GM18498 (cell line): ENCODE measurements around the gene SLC25A22.

Experiments
- ATAC-seq: cut with Tn5 transposase; IDR thresholded peaks from one replicate; pipeline ENCODE4 v1.9.1; 2021; ENCODE audit warnings: mild to moderate bottlenecking, moderate library complexity; ENCODE audit not compliant: unreplicated experiment

Gene SLC25A22

DNA sequence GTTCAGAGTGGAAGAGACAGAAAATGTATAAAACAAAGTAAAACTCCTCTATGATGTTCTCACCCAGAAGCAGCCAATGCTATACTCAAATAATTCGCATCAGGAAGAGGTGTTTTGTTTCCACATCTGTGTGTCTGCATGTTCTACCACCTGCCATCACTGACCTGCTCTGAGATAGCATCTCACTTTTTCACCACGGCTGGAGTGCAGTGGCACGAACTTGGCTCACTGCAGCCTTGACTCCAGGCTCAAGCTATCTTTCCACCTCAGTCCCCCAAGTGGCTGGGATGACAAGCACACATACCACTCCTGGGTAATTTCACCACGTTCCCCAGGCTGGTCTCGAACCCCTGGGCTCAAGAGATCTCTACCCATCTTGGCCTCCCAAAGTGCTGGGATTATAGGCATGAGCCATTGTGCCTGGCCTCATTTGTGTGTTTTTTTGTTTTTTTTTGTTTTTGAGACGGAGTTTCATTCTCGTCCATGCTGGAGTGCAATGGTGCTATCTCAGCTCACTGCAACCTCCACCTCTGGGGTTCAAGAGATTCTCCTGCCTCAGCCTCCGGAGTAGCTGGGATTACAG lies 36.5 kb downstream of the SLC25A22 start:
- ATAC-seq: no peak

- ATAC-seq: no peak
Measured at GRCh38 chr11:760236-760635, 37.8 kb downstream of the SLC25A22 start.

GRCh38 chr11:749731-750130 lies 48.4 kb downstream of the SLC25A22 start:
- ATAC-seq: no peak

- ATAC-seq: peak; percentile 11
Measured at GRCh38 chr11:748007-748359, 50.1 kb downstream of the SLC25A22 start.

- ATAC-seq: peak; percentile 91
Measured at GRCh38 chr11:747158-748006, 50.7 kb downstream of the SLC25A22 start, which contains the start of gene TALDO1. TALDO1 (plus strand) TSS chr11:747464; CDS start chr11:747482, 18 bp downstream.

DNA sequence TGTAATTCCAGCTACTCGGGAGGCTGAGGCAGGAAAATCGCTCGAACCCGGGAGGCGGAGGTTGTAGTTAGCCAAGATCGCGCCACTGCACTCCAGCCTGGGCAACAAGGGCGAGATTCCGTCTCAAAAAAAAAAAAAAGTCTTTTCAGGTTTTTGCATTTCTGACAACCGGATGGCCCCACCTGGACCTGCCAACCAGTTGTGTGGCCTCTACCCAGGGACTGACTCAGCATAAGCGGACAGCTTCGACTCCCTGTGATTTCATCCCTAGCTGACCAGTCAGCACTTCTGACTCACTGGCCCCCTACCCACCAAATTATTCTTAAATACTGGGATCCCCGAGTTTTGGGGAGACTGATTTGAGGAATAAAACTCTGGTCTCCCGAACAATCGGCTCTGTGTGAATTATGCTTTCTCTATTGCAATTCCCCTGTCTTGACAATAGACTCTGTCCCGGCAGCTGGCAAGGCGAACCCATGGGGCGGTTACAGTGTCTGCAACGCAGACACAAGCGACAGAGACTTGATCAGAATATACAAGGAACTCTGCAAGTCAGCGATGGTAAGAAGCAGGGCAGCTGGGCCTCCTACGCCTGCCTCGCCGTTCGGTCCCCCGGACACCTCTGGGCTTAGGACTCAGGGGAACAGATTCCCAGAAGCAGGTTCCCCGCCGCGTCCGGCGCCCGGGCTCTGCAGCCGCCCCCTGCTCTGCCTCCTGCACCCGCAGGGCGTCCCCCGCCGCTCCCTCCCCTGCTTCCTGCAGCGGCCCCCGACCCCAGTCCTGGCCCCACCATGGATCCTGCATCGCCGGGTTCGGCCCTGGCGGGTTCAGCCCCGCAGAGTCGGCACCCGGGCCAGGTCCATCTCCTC lies 51.6 kb downstream of the SLC25A22 start:
- ATAC-seq: peak; percentile 41

DNA sequence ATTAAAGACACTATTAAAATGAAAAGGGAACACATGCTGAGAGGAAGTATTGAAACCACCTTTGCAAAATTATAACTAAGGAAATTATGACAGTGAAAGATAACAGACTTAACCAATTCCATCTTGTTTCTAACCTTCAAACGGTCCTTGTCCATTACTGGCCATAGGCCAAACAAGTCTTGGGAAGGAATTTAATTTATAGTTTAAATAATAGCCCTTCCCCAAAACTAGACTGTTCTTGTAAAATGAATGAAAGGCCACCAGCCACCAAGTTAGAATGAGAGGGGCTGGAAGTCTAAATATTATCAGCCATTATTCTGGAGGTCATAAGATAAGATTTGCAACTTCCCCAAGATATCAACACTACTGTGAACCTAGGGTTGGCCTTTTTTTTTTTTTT lies 52.7 kb downstream of the SLC25A22 start:
- ATAC-seq: no peak

GRCh38 chr11:742571-743201 lies 55.4 kb downstream of the SLC25A22 start:
- no peak for ATAC-seq

GRCh38 chr11:742156-742546 lies 55.9 kb downstream of the SLC25A22 start:
- ATAC-seq: no peak
